SK-N-MC (cell line): ENCODE measurements around the gene JMJD1C.

ENCODE experiments used
- DNase-seq: peaks from one replicate; pipeline ENCODE4 v3.0.0-alpha.2; 2011; ENCODE audit warnings: low read depth, low spot score
- H3K27ac ChIP-seq: fragments of 200-600 bp; sonication (generic); 2 replicates; pipeline ENCODE4 v1.5.1; 2016; ENCODE audit warnings: mixed run types
- H3K36me3 ChIP-seq: fragments of 200-600 bp; sonication (generic); 2 replicates; pipeline ENCODE4 v1.6.1; 2017; ENCODE audit warnings: antibody characterized with exemption, low read length, mixed read lengths; ENCODE audit not compliant: insufficient read depth
- H3K4me3 ChIP-seq: fragments of 200-600 bp; sonication (generic); 2 replicates; pipeline ENCODE4 v1.5.1; 2016
- H3K9ac ChIP-seq: fragments of 200-600 bp; sonication (generic); 2 replicates; pipeline ENCODE4 v1.8.0; 2017; ENCODE audit warnings: mixed run types, mixed read lengths; ENCODE audit not compliant: insufficient read length
- H3K9me3 ChIP-seq: fragments of 200-600 bp; sonication (generic); 2 replicates; pipeline ENCODE4 v1.6.1; 2017; ENCODE audit warnings: low read depth, mild to moderate bottlenecking, antibody characterized with exemption, low read length, moderate library complexity, mixed read lengths
- EZH2 ChIP-seq: fragments of 200-600 bp; sonication (generic); IDR thresholded peaks from one replicate; pipeline ENCODE4 v1.6.1; 2017; ENCODE audit warnings: antibody characterized with exemption
- FOXP2 ChIP-seq: optimal IDR thresholded peaks from 2 replicates; pipeline ENCODE3; 2011; ENCODE audit warnings: mild to moderate bottlenecking, moderate library complexity; ENCODE audit not compliant: insufficient read depth; ENCODE audit errors: extremely low read length, control extremely low read depth
- POLR2AphosphoS5 ChIP-seq: IDR thresholded peaks from 2 replicates; pipeline ENCODE4 v1.6.1; 2012; ENCODE audit warnings: mild to moderate bottlenecking, low read depth, low read length, borderline replicate concordance

The JMJD1C gene

GRCh38 chr10:63454631-63455030, 11.1 kb downstream of the JMJD1C start:
- Histone ChIP-seq H3K9ac (no peak overlapping the region), H3K27ac (no peak overlapping the region), H3K9me3 (no peaks in the 10 kb centered on the region), H3K36me3 (no peaks in the 10 kb centered on the region), H3K4me3 (no peak overlapping the region)
- TF ChIP-seq POLR2AphosphoS5 (no peak), EZH2 (no peak), FOXP2 (no peak)
- DNase-seq = no peak

- Histone ChIP-seq H3K36me3 (no peaks in the 10 kb centered on the region), H3K9me3 (no peaks in the 10 kb centered on the region), H3K4me3 (no peak overlapping the region), H3K27ac (no peak overlapping the region), H3K9ac (no peak overlapping the region)
- TF ChIP-seq FOXP2 = no peak
- no peak for TF ChIP-seq EZH2
- TF ChIP-seq POLR2AphosphoS5 = no peak
- no peak for DNase-seq
Observed at GRCh38 chr10:63452524-63452923, 13.3 kb downstream of the JMJD1C start.

- TF ChIP-seq EZH2 (no peak), FOXP2 (no peak), POLR2AphosphoS5 (no peak)
- Histone ChIP-seq H3K9me3 (no peaks in the 10 kb centered on the region), H3K4me3 (no peak overlapping the region), H3K36me3 (no peaks in the 10 kb centered on the region), H3K9ac (no peak overlapping the region), H3K27ac (no peak overlapping the region)
- DNase-seq = no peak
Observed at GRCh38 chr10:63446716-63447440, 18.9 kb downstream of the JMJD1C start.

GRCh38 chr10:63441404-63441803, 24.4 kb downstream of the JMJD1C start:
- Histone ChIP-seq H3K27ac (no peak overlapping the region), H3K9me3 (no peaks in the 10 kb centered on the region), H3K36me3 (no peaks in the 10 kb centered on the region), H3K9ac (no peak overlapping the region), H3K4me3 (no peak overlapping the region)
- TF ChIP-seq POLR2AphosphoS5 (no peak), FOXP2 (no peak), EZH2 (no peak)
- no peak for DNase-seq

- Histone ChIP-seq H3K9me3 (no peaks in the 10 kb centered on the region), H3K9ac (no peak overlapping the region), H3K27ac (no peak overlapping the region), H3K4me3 (no peak overlapping the region), H3K36me3 (no peaks in the 10 kb centered on the region)
- DNase-seq = no peak
- TF ChIP-seq EZH2 (no peak), POLR2AphosphoS5 (no peak), FOXP2 (no peak)
Observed at GRCh38 chr10:63439607-63440006, 26.2 kb downstream of the JMJD1C start.

GRCh38 chr10:63438506-63439498, 27.0 kb downstream of the JMJD1C start:
- no peak for DNase-seq
- Histone ChIP-seq H3K9me3 (no peaks in the 10 kb centered on the region), H3K36me3 (no peaks in the 10 kb centered on the region), H3K4me3 (no peak overlapping the region), H3K27ac (no peak overlapping the region), H3K9ac (no peak overlapping the region)
- TF ChIP-seq FOXP2 (no peak), EZH2 (no peak), POLR2AphosphoS5 (no peak)

- Histone ChIP-seq H3K36me3 (no peaks in the 10 kb centered on the region), H3K27ac (no peak overlapping the region), H3K9me3 (no peaks in the 10 kb centered on the region), H3K9ac (no peak overlapping the region), H3K4me3 (no peak overlapping the region)
- TF ChIP-seq POLR2AphosphoS5 = no peak
- TF ChIP-seq EZH2 = no peak
- no peak for TF ChIP-seq FOXP2
- no peak for DNase-seq
Observed at GRCh38 chr10:63437116-63437949, 28.4 kb downstream of the JMJD1C start.

GRCh38 chr10:63436225-63436624, 29.6 kb downstream of the JMJD1C start:
- Histone ChIP-seq H3K9me3 (no peaks in the 10 kb centered on the region), H3K4me3 (no peak overlapping the region), H3K27ac (no peak overlapping the region), H3K36me3 (no peaks in the 10 kb centered on the region), H3K9ac (no peak overlapping the region)
- DNase-seq = no peak
- TF ChIP-seq FOXP2 (no peak), EZH2 (no peak), POLR2AphosphoS5 (no peak)
